IPS-20b (cell line): ENCODE results near the gene ITGA4.

Experiments used
- H3K27ac ChIP-seq: one replicate; pipeline ENCODE4 v1.5.1; 2013; ENCODE audit warnings: low read length
- H3K27me3 ChIP-seq: 2 replicates; pipeline ENCODE4 v1.6.1; 2013; ENCODE audit warnings: mild to moderate bottlenecking, low read length, inconsistent platforms; ENCODE audit not compliant: insufficient read depth
- H3K36me3 ChIP-seq: 2 replicates; pipeline ENCODE4 v1.6.1; 2013; ENCODE audit warnings: low read depth, mild to moderate bottlenecking, inconsistent platforms, low read length, moderate library complexity; ENCODE audit not compliant: insufficient read depth
- H3K4me1 ChIP-seq: 2 replicates; pipeline ENCODE4 v1.6.1; 2013; ENCODE audit warnings: mild to moderate bottlenecking, control low read depth, inconsistent platforms, low read length, moderate library complexity; ENCODE audit not compliant: insufficient read depth
- H3K4me3 ChIP-seq: 2 replicates; pipeline ENCODE4 v1.5.1; 2013; ENCODE audit warnings: mild to moderate bottlenecking, low read length, inconsistent platforms
- H3K9ac ChIP-seq: 2 replicates; pipeline ENCODE4 v1.6.1; 2013; ENCODE audit warnings: low read depth, mild to moderate bottlenecking, inconsistent platforms, low read length, moderate library complexity
- H3K9me3 ChIP-seq: 2 replicates; pipeline ENCODE4 v1.6.1; 2013; ENCODE audit warnings: mild to moderate bottlenecking, low read depth, low read length, inconsistent platforms; ENCODE audit not compliant: insufficient read depth

Gene ITGA4

GRCh38 chr2:181563101-181563692 lies 106.0 kb downstream of the ITGA4 start:
- Histone ChIP-seq H3K9ac (no peak overlapping the region), H3K27me3 (no peaks in the 10 kb centered on the region), H3K9me3 (no peaks in the 10 kb centered on the region), H3K4me1 (no peaks in the 10 kb centered on the region), H3K36me3 (no peaks in the 10 kb centered on the region), H3K4me3 (no peak overlapping the region), H3K27ac (no peak overlapping the region)

DNA sequence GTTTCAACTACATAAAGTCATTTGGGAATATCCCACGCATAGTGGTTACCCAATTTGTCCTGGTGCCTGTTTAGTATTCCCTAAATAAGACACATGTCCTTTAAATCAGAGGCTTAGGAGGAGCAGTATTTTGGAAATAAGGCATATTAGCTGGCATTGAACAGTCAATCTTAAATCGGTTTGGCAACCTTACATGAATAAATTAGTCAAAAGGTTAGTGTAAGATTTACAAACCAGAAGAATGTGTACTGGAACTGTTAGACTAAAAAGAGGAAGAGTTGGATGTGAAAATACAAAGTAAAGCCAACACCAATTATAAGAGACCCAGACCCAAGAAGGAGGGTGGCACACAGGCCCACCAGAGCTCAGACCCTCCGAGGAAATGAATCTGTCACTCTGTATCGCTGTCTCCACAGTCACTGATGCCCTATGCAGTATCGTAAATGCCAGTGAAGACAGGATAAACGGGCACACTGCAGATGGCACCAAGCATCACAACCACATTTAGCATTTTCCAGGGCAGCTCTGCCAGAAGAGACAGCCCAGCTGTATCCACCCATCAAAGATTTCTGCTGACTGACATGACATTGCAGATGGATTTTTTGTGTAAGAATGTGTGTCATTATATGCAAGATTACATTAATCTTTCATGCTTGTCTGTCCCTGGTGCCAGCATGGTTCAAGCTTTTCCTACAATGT lies 109.3 kb downstream of the ITGA4 start:
- H3K27me3 ChIP-seq = no peaks in the 10 kb centered on the region
- H3K4me3 ChIP-seq = no peak overlapping the region

DNA sequence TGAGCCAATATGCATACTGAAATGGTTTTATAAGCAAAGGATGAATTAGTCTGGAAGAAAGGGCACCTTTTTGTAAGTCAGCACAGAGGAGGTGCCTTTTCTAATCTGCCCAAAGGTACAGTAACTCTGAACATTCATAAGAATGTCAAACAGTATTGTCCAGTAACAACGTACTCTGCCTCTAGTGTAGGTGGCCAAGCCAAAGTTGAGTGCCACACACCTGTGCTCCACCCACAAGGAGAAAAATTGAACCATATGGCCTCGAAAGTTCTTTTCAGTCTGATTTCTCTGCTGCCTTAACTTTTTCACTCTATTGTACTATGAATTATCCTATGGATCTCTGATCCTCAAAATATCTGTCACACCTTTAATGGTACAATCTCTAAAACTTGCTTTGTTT lies 112.9 kb downstream of the ITGA4 start:
- no peaks in the 10 kb centered on the region for H3K36me3 ChIP-seq
- H3K9ac ChIP-seq = no peak overlapping the region
- H3K4me3 ChIP-seq = no peak overlapping the region
- H3K4me1 ChIP-seq = no peaks in the 10 kb centered on the region
- peaks cover 2% of the 10 kb centered on the region; the same call in 1 of the 2 replicates for H3K27me3 ChIP-seq
- no peak overlapping the region for H3K27ac ChIP-seq
- no peaks in the 10 kb centered on the region for H3K9me3 ChIP-seq

More for the DNA sequence above, 109.3 kb downstream of the ITGA4 start:
- no peaks in the 10 kb centered on the region for H3K36me3 ChIP-seq
- no peak overlapping the region for H3K27ac ChIP-seq
- no peaks in the 10 kb centered on the region for H3K4me1 ChIP-seq
- no peak overlapping the region for H3K9ac ChIP-seq
- no peaks in the 10 kb centered on the region for H3K9me3 ChIP-seq

GRCh38 chr2:181570833-181571661 lies 113.9 kb downstream of the ITGA4 start:
- no peaks in the 10 kb centered on the region for H3K9me3 ChIP-seq
- no peaks in the 10 kb centered on the region for H3K36me3 ChIP-seq
- peaks cover 4% of the 10 kb centered on the region; the same call in 1 of the 2 replicates for H3K27me3 ChIP-seq
- H3K4me3 ChIP-seq = no peak overlapping the region
- H3K27ac ChIP-seq = no peak overlapping the region
- H3K9ac ChIP-seq = no peak overlapping the region
- no peaks in the 10 kb centered on the region for H3K4me1 ChIP-seq

- no peak overlapping the region for H3K9ac ChIP-seq
- H3K9me3 ChIP-seq = no peaks in the 10 kb centered on the region
- H3K4me1 ChIP-seq = no peaks in the 10 kb centered on the region
- H3K4me3 ChIP-seq = no peak overlapping the region
- H3K27me3 ChIP-seq = peaks cover 4% of the 10 kb centered on the region; the same call in 1 of the 2 replicates
- H3K36me3 ChIP-seq = no peaks in the 10 kb centered on the region
- no peak overlapping the region for H3K27ac ChIP-seq
These were observed 116.1 kb downstream of the ITGA4 start for GRCh38 chr2:181573140-181573736.

DNA sequence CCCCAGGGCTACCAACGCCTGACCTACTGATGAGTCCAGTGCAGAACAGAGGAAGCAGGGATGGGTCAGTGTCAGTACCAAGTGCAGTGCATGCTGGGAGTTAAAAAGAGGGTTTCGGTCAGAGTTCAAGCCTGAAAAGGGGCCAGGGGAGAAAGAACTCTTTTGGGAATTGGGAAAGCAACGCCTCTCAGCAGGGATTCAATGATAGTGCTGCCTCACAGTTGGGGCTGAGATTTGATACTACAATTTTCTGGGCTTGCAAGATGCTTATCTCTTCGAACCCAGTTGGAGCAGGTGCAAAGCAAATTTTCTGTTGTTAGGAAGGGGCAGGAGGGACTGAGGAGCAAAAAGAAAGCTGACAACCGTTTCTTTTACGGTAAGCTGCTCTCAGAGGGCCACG lies 117.1 kb downstream of the ITGA4 start:
- Histone ChIP-seq H3K4me3 (no peak overlapping the region), H3K27me3 (peaks cover 10% of the 10 kb centered on the region; the same call in 1 of the 2 replicates), H3K9ac (no peak overlapping the region), H3K36me3 (no peaks in the 10 kb centered on the region), H3K9me3 (no peaks in the 10 kb centered on the region), H3K27ac (no peak overlapping the region), H3K4me1 (no peaks in the 10 kb centered on the region)

DNA sequence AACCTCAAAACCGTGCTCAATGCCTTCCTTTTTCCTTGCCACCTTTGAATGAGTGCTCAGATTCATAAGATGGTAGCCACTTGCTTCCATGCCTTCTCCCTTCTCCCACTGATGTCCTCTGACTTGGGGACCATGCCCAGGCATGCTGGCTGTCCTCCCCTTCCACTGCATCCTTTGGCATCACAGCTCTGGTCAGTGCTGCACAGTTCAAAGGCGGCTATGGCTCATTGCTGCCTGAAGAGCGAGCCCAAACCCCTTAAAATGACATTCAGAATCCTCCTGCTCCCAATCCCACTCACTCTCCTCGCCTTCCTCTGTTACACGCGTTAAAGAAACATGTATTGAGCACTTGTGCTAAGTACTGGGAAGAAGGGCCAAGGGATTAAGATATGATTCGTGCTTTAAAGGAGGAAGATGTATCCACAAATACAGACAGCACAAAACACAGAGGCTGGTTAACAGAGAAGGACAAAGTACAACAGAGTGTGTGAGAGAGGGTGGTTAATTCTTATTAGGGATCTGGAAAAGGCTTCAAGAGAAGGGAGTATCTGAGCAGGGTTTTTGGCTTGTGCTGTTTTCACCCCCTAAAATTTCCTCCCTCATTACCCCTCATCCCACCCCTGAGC lies 118.0 kb downstream of the ITGA4 start:
- Histone ChIP-seq H3K9me3 (no peaks in the 10 kb centered on the region), H3K4me3 (no peak overlapping the region), H3K9ac (no peak overlapping the region), H3K4me1 (no peaks in the 10 kb centered on the region), H3K36me3 (no peaks in the 10 kb centered on the region), H3K27me3 (peaks cover 10% of the 10 kb centered on the region; the same call in 1 of the 2 replicates), H3K27ac (no peak overlapping the region)

GRCh38 chr2:181575650-181576025 lies 118.5 kb downstream of the ITGA4 start:
- Histone ChIP-seq H3K4me1 (no peaks in the 10 kb centered on the region), H3K27ac (no peak overlapping the region), H3K9ac (no peak overlapping the region), H3K36me3 (no peaks in the 10 kb centered on the region), H3K27me3 (peaks cover 10% of the 10 kb centered on the region; the same call in 1 of the 2 replicates), H3K4me3 (no peak overlapping the region), H3K9me3 (no peaks in the 10 kb centered on the region)

DNA sequence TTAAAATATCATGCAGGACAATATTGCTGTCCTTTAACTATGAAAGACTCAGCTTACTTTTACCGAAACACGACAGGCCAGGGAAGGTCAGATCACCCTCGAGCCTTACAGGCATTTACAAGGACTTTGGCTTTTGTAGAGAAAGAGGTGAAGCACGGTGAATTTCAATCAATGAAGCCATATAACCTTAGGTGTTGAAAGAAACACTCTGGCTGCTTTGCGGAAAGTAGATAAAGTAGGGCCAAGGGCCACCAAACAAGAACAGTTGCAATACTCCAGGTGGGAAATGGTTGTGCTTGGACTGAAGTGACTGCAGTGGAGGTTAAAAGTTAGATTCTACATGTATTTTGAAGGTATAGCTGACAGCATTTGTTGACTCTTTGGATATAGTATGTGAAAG lies 119.2 kb downstream of the ITGA4 start:
- Histone ChIP-seq H3K27ac (no peak overlapping the region), H3K27me3 (peaks cover 10% of the 10 kb centered on the region; the same call in 1 of the 2 replicates), H3K9ac (no peak overlapping the region), H3K4me3 (no peak overlapping the region), H3K9me3 (no peaks in the 10 kb centered on the region), H3K36me3 (no peaks in the 10 kb centered on the region), H3K4me1 (no peaks in the 10 kb centered on the region)

DNA sequence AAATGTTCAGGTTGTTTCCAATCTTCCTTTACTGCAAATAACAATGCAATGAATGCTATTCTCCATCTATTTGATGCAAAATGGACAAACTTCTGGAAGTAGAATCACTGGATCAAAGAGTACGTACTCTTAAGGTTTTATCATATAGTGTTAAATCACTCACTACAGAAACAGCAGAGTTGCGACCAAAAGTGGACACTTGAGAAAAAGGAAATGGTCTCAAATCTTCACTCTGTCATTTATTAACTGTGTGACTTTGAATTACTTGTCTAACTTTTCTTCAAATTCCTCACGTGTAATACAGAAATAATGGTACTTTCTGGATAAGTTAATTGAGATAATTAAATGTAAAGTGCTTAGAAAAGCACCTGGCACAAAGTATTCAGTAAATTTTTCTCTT lies 121.6 kb downstream of the ITGA4 start:
- peaks cover 10% of the 10 kb centered on the region; the same call in 1 of the 2 replicates for H3K27me3 ChIP-seq
- no peaks in the 10 kb centered on the region for H3K36me3 ChIP-seq
- H3K9me3 ChIP-seq = no peaks in the 10 kb centered on the region
- H3K4me3 ChIP-seq = no peak overlapping the region
- no peak overlapping the region for H3K27ac ChIP-seq
- no peaks in the 10 kb centered on the region for H3K4me1 ChIP-seq
- no peak overlapping the region for H3K9ac ChIP-seq

- Histone ChIP-seq H3K9ac (no peak overlapping the region), H3K36me3 (no peaks in the 10 kb centered on the region), H3K27me3 (peaks cover 6% of the 10 kb centered on the region; the same call in 1 of the 2 replicates), H3K27ac (no peak overlapping the region), H3K4me3 (no peak overlapping the region), H3K4me1 (peaks cover 1% of the 10 kb centered on the region; the same call in 1 of the 2 replicates), H3K9me3 (no peaks in the 10 kb centered on the region)
These were observed 124.3 kb downstream of the ITGA4 start for GRCh38 chr2:181581534-181581933.
